ENCODE measurements around the gene KDF1. TPM values are rescaled to one million over a fixed set of nuclear protein-coding genes. Genes with fewer than 3 reads are reported as not detected.

KDF1 gene
- total RNA-seq, 2 donors from 2014 or later = 14.0 to 42.8 TPM

- H3K27me3 ChIP-seq (replicated peaks; ENCODE audit: insufficient read depth) = no peaks in the 10 kb centered on the region
- TF ChIP-seq CTCF (IDR thresholded peaks at IDR 0.05) (no peak), POLR2AphosphoS5 (IDR thresholded peaks at IDR 0.05) (no peak), POLR2A (IDR thresholded peaks at IDR 0.05) (no peak)
- no peaks in the 10 kb centered on the region for H3K4me1 ChIP-seq (replicated peaks)
- intact Hi-C loops (cut with DNase I) = no loop called here
- no peak overlapping the region for H3K27ac ChIP-seq
- H3K9me3 ChIP-seq = no peaks in the 10 kb centered on the region
- H3K36me3 ChIP-seq = no peaks in the 10 kb centered on the region
- H3K4me3 ChIP-seq = no peak overlapping the region
- 34% methylated on average over 2 of the region's 2 CpGs for WGBS
- no peak for DNase-seq (ENCODE audit: low spot score)
These were observed 26.4 kb upstream of the KDF1 start for GRCh38 chr1:26986658-26987057.

GRCh38 chr1:26984291-26984690, 24.0 kb upstream of the KDF1 start:
- DNase-seq (ENCODE audit: low spot score) = no peak
- no peak overlapping the region for H3K4me3 ChIP-seq
- no peak overlapping the region for H3K27ac ChIP-seq
- WGBS = 89% methylated on average over 8 of the region's 8 CpGs
- H3K4me1 ChIP-seq (replicated peaks) = no peaks in the 10 kb centered on the region
- H3K27me3 ChIP-seq (replicated peaks; ENCODE audit: insufficient read depth) = no peaks in the 10 kb centered on the region
- no peaks in the 10 kb centered on the region for H3K36me3 ChIP-seq
- no peaks in the 10 kb centered on the region for H3K9me3 ChIP-seq
- TF ChIP-seq POLR2AphosphoS5 (IDR thresholded peaks at IDR 0.05) (no peak), POLR2A (IDR thresholded peaks at IDR 0.05) (no peak), CTCF (IDR thresholded peaks at IDR 0.05) (no peak)
- intact Hi-C loops (cut with DNase I) = no loop called here

GRCh38 chr1:26983863-26984262, 23.6 kb upstream of the KDF1 start:
- 60% methylated on average over 5 of the region's 5 CpGs for WGBS
- no peak overlapping the region for H3K4me3 ChIP-seq
- H3K27me3 ChIP-seq (replicated peaks; ENCODE audit: insufficient read depth) = no peaks in the 10 kb centered on the region
- intact Hi-C loops (cut with DNase I) = no loop called here
- no peaks in the 10 kb centered on the region for H3K9me3 ChIP-seq
- TF ChIP-seq POLR2AphosphoS5 (IDR thresholded peaks at IDR 0.05) = no peak
- TF ChIP-seq POLR2A (IDR thresholded peaks at IDR 0.05) = no peak
- TF ChIP-seq CTCF (IDR thresholded peaks at IDR 0.05) = no peak
- DNase-seq (ENCODE audit: low spot score) = no peak
- H3K27ac ChIP-seq = no peak overlapping the region
- no peaks in the 10 kb centered on the region for H3K36me3 ChIP-seq
- no peaks in the 10 kb centered on the region for H3K4me1 ChIP-seq (replicated peaks)

GRCh38 chr1:26981146-26981846, 21.0 kb upstream of the KDF1 start:
- no peaks in the 10 kb centered on the region for H3K4me1 ChIP-seq (replicated peaks)
- WGBS = 75% methylated on average over 3 of the region's 3 CpGs
- H3K27ac ChIP-seq = no peak overlapping the region
- no peaks in the 10 kb centered on the region for H3K27me3 ChIP-seq (replicated peaks; ENCODE audit: insufficient read depth)
- no peaks in the 10 kb centered on the region for H3K36me3 ChIP-seq
- no peaks in the 10 kb centered on the region for H3K9me3 ChIP-seq
- TF ChIP-seq CTCF (IDR thresholded peaks at IDR 0.05) = no peak
- TF ChIP-seq POLR2A (IDR thresholded peaks at IDR 0.05) = no peak
- TF ChIP-seq POLR2AphosphoS5 (IDR thresholded peaks at IDR 0.05) = no peak
- intact Hi-C loops (cut with DNase I) = no loop called here
- no peak overlapping the region for H3K4me3 ChIP-seq
- no peak for DNase-seq (ENCODE audit: low spot score)

- Histone ChIP-seq H3K9me3 (no peaks in the 10 kb centered on the region), H3K4me3 (no peak overlapping the region), H3K4me1 (replicated peaks) (no peaks in the 10 kb centered on the region), H3K27me3 (replicated peaks; ENCODE audit: insufficient read depth) (no peaks in the 10 kb centered on the region), H3K27ac (no peak overlapping the region), H3K36me3 (no peaks in the 10 kb centered on the region)
- intact Hi-C loops (cut with DNase I) = no loop called here
- 83% methylated on average over 2 of the region's 2 CpGs for WGBS
- TF ChIP-seq POLR2AphosphoS5 (IDR thresholded peaks at IDR 0.05) (no peak), POLR2A (IDR thresholded peaks at IDR 0.05) (no peak), CTCF (IDR thresholded peaks at IDR 0.05) (no peak)
- no peak for DNase-seq (ENCODE audit: low spot score)
These were observed 18.6 kb upstream of the KDF1 start for GRCh38 chr1:26978901-26979300.
